ENCODE measurements around the gene PKN2. TPM values are rescaled to one million over a fixed set of nuclear protein-coding genes. Genes with fewer than 3 reads are reported as not detected.

PKN2 gene
- total RNA-seq, 3 donors from 2014 or later, result 10.9 to 12.8 (median 11.7) TPM

GRCh38 chr1:88659552-88659951, 24.5 kb upstream of the PKN2 start:
- Mint-ChIP-seq H3K4me3 (no peak overlapping the region), H3K4me1 (ENCODE audit: low read depth) (peaks cover 24% of the 10 kb centered on the region), H3K27me3 (ENCODE audit: low read depth) (no peaks in the 10 kb centered on the region), H3K36me3 (ENCODE audit: insufficient read depth) (no peaks in the 10 kb centered on the region), H3K9me3 (no peaks in the 10 kb centered on the region)
- DNase-seq (no peak), ATAC-seq (no peak)

DNA sequence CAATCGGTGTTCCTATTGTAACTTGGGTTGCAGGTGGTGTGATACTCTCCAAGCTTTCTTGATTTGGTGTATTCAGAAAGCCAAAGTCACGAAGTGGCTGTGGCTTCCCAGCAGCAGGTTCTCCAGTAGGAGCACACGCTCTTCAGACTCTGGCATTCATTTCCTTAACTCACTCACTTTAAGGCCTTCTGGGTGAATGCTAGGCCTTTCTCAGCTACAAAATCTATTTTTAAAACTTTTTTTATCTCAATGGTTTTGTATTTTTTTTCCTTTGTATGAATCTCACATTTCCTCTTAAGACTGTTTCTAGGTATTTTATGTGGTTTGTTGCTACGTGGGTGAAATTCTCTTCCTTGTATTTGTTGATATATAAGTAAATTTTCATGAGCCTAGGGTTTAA, 22.9 kb upstream of the PKN2 start:
- H3K9me3 Mint-ChIP-seq, result no peaks in the 10 kb centered on the region
- peaks cover 24% of the 10 kb centered on the region for H3K4me1 Mint-ChIP-seq (ENCODE audit: low read depth)
- H3K27me3 Mint-ChIP-seq (ENCODE audit: low read depth), result no peaks in the 10 kb centered on the region
- peak in 1 of 2 donors; percentile 21 for ATAC-seq
- H3K4me3 Mint-ChIP-seq, result peak overlapping the region; percentile 67
- no peak for DNase-seq
- H3K36me3 Mint-ChIP-seq (ENCODE audit: insufficient read depth), result no peaks in the 10 kb centered on the region

DNA sequence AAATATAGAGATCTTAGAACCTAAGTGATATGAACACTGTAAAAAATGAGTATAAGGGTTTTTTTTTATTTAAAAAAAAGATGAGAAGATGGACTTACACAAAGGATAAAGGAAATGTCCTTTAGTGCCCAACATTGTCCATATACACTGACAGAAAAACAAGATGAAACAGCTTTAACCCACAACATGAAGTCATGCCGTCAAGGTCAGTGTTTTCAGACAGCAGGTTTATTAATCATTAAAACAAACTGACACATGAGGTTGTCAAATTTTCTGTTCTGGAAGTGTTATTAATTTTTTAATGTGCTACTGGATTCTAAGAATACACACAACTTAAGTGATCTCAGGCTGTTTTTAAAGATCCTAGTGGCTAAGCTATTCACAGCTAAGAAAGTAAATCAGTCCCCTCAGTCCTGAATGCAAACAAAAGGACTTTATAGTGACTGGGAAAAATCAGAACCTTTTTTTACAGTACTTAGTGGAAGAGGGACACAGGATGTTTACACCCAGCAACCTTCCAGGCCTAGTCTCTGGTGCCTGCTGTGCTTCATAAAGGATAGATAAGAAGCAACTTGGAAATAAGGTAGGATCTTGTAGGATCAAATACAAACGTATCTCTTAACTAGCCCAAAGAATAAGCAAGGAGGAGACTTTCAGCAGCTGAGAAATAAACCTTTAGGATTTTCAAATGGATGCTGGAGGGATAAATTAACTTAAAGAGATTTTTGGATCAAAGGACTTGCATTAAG, 21.9 kb upstream of the PKN2 start:
- Mint-ChIP-seq H3K4me1 (ENCODE audit: low read depth) (peaks cover 24% of the 10 kb centered on the region), H3K9me3 (no peaks in the 10 kb centered on the region), H3K4me3 (no peak overlapping the region), H3K27me3 (ENCODE audit: low read depth) (no peaks in the 10 kb centered on the region), H3K36me3 (ENCODE audit: insufficient read depth) (no peaks in the 10 kb centered on the region)
- no peak for ATAC-seq
- DNase-seq, result no peak

GRCh38 chr1:88662723-88663122, 21.4 kb upstream of the PKN2 start:
- Mint-ChIP-seq H3K27me3 (ENCODE audit: low read depth) (no peaks in the 10 kb centered on the region), H3K4me3 (no peak overlapping the region), H3K36me3 (ENCODE audit: insufficient read depth) (no peaks in the 10 kb centered on the region), H3K9me3 (no peaks in the 10 kb centered on the region), H3K4me1 (ENCODE audit: low read depth) (peaks cover 24% of the 10 kb centered on the region)
- no peak for DNase-seq
- no peak for ATAC-seq

GRCh38 chr1:88668405-88668804, 15.7 kb upstream of the PKN2 start:
- DNase-seq (no peak), ATAC-seq (no peak)
- Mint-ChIP-seq H3K9me3 (no peaks in the 10 kb centered on the region), H3K4me1 (ENCODE audit: low read depth) (no peaks in the 10 kb centered on the region), H3K36me3 (ENCODE audit: insufficient read depth) (no peaks in the 10 kb centered on the region), H3K4me3 (no peak overlapping the region), H3K27me3 (ENCODE audit: low read depth) (peaks cover 9% of the 10 kb centered on the region)

- no peaks in the 10 kb centered on the region for H3K4me1 Mint-ChIP-seq (ENCODE audit: low read depth)
- no peak overlapping the region for H3K4me3 Mint-ChIP-seq
- peaks cover 9% of the 10 kb centered on the region for H3K27me3 Mint-ChIP-seq (ENCODE audit: low read depth)
- ATAC-seq, result no peak
- DNase-seq, result no peak
- H3K9me3 Mint-ChIP-seq, result no peaks in the 10 kb centered on the region
- H3K36me3 Mint-ChIP-seq (ENCODE audit: insufficient read depth), result no peaks in the 10 kb centered on the region
Measured at GRCh38 chr1:88670462-88670861, 13.6 kb upstream of the PKN2 start.

GRCh38 chr1:88673446-88673845, 10.6 kb upstream of the PKN2 start:
- no peak for DNase-seq
- Mint-ChIP-seq H3K9me3 (no peaks in the 10 kb centered on the region), H3K4me3 (no peak overlapping the region), H3K4me1 (ENCODE audit: low read depth) (no peaks in the 10 kb centered on the region), H3K36me3 (ENCODE audit: insufficient read depth) (no peaks in the 10 kb centered on the region), H3K27me3 (ENCODE audit: low read depth) (peaks cover 7% of the 10 kb centered on the region)
- no peak for ATAC-seq

DNA sequence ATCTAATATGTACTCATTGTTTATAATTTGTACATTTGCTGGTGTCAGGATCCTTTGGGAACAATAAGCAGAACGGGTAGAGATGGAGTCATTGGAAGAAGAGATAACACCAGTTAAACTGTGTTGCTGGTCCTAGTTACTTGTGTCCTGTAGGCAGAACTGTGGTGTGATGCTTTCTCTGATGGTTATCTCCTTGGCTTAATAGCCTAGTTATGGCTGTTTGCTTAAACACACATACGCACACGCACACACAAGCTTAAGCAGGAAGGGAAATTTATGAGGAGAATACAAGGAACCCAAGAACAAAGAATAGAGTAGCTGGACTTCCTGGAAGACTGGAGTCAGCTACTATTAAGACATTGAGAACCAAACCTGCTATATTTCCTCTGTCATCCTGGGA, 5.7 kb upstream of the PKN2 start:
- H3K27me3 Mint-ChIP-seq (ENCODE audit: low read depth), result no peaks in the 10 kb centered on the region
- H3K9me3 Mint-ChIP-seq, result no peaks in the 10 kb centered on the region
- no peak overlapping the region for H3K4me3 Mint-ChIP-seq
- no peak for ATAC-seq
- H3K36me3 Mint-ChIP-seq (ENCODE audit: insufficient read depth), result no peaks in the 10 kb centered on the region
- DNase-seq, result no peak
- H3K4me1 Mint-ChIP-seq (ENCODE audit: low read depth), result peaks cover 10% of the 10 kb centered on the region

- no peak overlapping the region for H3K4me3 Mint-ChIP-seq
- DNase-seq, result no peak
- H3K4me1 Mint-ChIP-seq (ENCODE audit: low read depth), result peaks cover 18% of the 10 kb centered on the region
- H3K27me3 Mint-ChIP-seq (ENCODE audit: low read depth), result no peaks in the 10 kb centered on the region
- no peak for ATAC-seq
- H3K9me3 Mint-ChIP-seq, result no peaks in the 10 kb centered on the region
- no peaks in the 10 kb centered on the region for H3K36me3 Mint-ChIP-seq (ENCODE audit: insufficient read depth)
Measured at GRCh38 chr1:88680471-88680870, 3.6 kb upstream of the PKN2 start.

DNA sequence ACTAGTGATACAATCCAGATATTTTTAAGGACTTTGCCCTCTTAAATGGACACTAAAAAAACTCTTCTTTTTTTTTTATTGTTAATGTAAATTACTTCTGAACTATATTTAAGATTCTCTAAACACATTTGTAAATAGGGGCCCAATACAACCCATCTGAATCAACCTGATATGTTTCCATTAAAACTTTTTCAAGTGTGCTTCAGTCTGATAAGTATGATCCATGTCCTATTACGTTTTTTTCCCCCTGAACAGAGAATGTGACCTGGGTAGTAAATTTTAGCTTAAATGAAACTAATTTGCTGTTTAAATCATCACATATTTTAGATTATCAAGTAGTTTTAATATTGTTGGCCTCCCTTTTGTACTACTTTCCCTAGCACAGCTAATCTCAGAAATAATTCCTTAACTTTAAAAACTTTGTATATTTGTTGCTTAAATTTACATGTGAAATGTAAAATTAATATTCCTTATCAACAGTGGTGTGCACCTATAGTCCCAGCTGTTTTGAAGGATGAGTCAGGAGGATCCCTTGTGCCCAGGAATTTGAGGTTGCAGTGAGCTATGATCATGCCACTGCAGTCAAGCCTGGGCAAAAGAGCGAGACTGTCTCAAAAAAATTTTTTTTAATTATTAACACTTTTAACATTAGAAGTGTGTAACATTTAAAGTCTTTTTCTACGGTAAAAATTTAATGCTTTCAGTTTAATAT, 3.0 kb upstream of the PKN2 start:
- no peaks in the 10 kb centered on the region for H3K27me3 Mint-ChIP-seq (ENCODE audit: low read depth)
- no peaks in the 10 kb centered on the region for H3K9me3 Mint-ChIP-seq
- DNase-seq, result no peak
- no peaks in the 10 kb centered on the region for H3K36me3 Mint-ChIP-seq (ENCODE audit: insufficient read depth)
- H3K4me1 Mint-ChIP-seq (ENCODE audit: low read depth), result peaks cover 18% of the 10 kb centered on the region
- H3K4me3 Mint-ChIP-seq, result no peak overlapping the region
- ATAC-seq, result no peak

- DNase-seq (peak; percentile 36), ATAC-seq (peak; percentile 38 to 41)
- Mint-ChIP-seq H3K27me3 (ENCODE audit: low read depth) (no peaks in the 10 kb centered on the region), H3K4me1 (ENCODE audit: low read depth) (peaks cover 28% of the 10 kb centered on the region), H3K36me3 (ENCODE audit: insufficient read depth) (peaks cover 2% of the 10 kb centered on the region), H3K9me3 (no peaks in the 10 kb centered on the region), H3K4me3 (peak overlapping the region; percentile 88)
Measured at GRCh38 chr1:88684482-88685258, 597 bp downstream of the PKN2 start.

GRCh38 chr1:88685259-88685620, 1.2 kb downstream of the PKN2 start:
- no peaks in the 10 kb centered on the region for H3K9me3 Mint-ChIP-seq
- peaks cover 33% of the 10 kb centered on the region for H3K4me1 Mint-ChIP-seq (ENCODE audit: low read depth)
- no peak for ATAC-seq
- H3K36me3 Mint-ChIP-seq (ENCODE audit: insufficient read depth), result peaks cover 2% of the 10 kb centered on the region
- DNase-seq, result no peak
- H3K4me3 Mint-ChIP-seq, result peak overlapping the region; percentile 88
- H3K27me3 Mint-ChIP-seq (ENCODE audit: low read depth), result no peaks in the 10 kb centered on the region

GRCh38 chr1:88691540-88691939, 7.5 kb downstream of the PKN2 start:
- Mint-ChIP-seq H3K36me3 (ENCODE audit: insufficient read depth) (peaks cover 7% of the 10 kb centered on the region), H3K9me3 (no peaks in the 10 kb centered on the region), H3K27me3 (ENCODE audit: low read depth) (no peaks in the 10 kb centered on the region), H3K4me3 (no peak overlapping the region), H3K4me1 (ENCODE audit: low read depth) (peaks cover 48% of the 10 kb centered on the region)
- DNase-seq (no peak), ATAC-seq (no peak)

- Mint-ChIP-seq H3K4me1 (ENCODE audit: low read depth) (peaks cover 49% of the 10 kb centered on the region), H3K36me3 (ENCODE audit: insufficient read depth) (peaks cover 18% of the 10 kb centered on the region), H3K9me3 (no peaks in the 10 kb centered on the region), H3K4me3 (no peak overlapping the region), H3K27me3 (ENCODE audit: low read depth) (no peaks in the 10 kb centered on the region)
- ATAC-seq (no peak), DNase-seq (no peak)
Measured at GRCh38 chr1:88695781-88696180, 11.7 kb downstream of the PKN2 start.
